GM18858 (cell line): ENCODE results near the gene VWA3B.
"Not testable (repeated sequence)": the region's sequence is repeated elsewhere in the genome, so short reads cannot be mapped to it uniquely, and the experiment has no call there.

Experiments used
- ATAC-seq: cut with Tn5 transposase; IDR thresholded peaks from one replicate; pipeline ENCODE4 v1.9.1; 2021; ENCODE audit not compliant: unreplicated experiment

VWA3B gene

DNA sequence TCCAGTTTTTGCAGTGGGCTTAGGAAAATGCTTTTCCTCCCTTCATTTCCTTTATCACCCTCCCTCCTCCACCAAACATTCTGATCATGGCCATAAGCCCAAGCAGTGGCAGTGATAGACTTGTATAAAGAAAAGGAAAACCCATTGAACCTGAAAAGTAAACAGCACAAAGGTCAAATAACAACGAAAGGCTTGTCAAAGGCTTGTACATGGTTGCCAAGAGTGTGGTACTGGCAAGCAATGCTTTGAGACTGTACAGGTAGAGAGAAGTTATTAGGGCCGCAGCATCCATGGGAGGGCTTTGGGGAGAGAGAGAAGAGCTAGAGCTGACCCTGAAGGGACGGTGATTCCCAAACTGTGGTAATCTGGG lies 2.1 kb upstream of the VWA3B start:
- no peak for ATAC-seq

DNA sequence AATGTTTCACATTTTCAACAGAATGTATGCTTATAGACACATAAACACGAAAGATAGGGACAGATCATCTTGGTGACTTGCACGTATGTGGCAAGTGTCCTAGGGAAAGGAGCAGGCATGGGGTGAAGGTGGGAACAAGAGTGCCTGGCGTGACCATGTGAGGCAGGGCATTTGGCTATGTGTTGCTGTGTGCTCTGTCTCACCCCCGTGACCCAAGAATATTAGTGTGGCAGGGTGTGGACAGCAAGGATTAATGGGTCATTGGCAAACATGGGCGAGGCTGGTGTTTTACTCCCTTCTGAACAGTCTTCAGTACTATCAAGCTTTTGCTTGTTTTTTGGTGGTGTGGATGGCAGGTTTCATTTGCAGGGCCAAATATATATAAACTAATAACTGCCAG lies 1.3 kb upstream of the VWA3B start:
- no peak for ATAC-seq

DNA sequence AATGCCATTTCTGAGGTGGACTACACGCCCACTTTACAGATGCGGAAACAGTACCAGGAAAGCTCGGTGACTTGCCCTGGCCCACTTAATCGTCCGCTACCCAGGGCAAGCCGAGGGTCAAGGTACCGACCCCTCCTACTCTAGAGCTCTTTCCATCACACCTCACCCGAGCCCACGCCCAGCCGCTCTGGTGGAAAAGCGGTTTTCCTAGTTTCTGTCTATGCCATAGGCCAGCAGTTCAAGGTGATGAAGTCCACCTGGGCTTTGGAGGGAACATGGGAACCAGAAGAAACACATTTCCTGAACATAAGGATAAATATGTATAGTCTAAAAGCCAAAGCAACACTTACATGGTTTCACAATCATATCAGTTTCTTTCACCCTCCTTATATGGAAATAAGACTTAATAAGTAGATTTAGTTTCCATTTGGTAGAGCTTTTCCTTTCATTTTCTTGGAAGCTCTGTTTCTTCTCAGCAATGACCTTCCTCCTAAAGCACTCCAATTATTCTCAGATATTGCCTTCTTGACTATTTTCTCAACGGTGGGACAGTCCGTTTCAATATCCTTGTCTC lies 567 bp downstream of the VWA3B start:
- ATAC-seq, result no peak

DNA sequence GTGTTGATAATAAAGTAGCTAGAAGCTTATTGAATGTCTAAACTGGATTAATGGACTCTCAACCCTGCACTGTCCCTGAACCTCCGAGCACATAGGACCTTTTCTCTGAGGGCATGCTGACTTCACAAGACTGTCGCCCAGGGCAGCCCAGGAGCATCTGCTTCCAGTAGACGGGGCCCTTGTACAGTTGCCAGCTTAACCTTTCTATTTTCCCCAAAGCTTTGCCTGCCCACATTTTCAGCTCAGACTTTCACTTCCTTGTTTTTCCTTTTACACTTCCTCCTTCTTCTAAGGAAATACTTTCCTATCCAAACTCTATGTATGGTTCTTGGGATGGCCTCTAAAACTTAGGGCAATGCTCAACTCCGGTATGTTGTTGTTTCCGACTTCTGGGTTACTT lies 1.3 kb downstream of the VWA3B start:
- ATAC-seq, result no peak

DNA sequence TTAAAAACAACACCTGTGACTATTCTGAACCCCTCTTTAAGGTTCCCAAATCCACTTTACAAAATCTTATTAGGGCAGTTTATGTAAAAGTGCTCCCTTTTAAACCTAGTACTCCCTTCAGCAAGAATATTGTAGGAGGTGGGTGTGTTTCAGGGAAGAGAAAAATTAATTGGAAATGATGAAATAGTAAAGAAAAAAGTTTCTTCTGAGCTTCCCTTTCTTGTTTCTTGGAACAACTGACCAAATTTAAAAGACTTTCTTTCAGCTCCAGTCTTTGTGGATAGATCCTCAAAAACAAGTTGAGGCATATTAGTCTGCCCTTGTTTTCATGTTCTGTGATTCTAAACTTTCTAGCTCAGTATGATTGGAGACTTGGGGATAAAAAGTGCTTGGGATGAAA lies 3.0 kb downstream of the VWA3B start:
- no peak for ATAC-seq

DNA sequence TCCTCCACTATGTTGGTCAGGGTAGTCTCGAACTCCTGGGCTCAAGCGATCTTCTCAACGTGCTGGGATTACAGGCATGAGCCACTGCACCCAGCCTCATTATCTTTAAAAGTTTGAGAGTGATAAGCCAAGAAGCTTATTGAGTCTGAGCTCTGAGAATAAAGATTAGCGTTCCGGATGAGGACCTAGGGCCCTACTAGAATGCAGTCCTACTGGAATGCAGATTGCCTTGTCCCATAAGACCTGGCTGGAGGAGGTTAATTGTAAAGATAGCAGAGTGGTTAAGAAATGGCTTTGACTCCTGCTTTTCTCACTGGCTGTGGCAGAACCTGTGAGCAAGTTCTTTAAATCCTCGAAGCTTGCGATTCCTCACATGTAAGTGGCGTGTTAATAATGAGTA lies 4.0 kb downstream of the VWA3B start:
- ATAC-seq, result no peak

DNA sequence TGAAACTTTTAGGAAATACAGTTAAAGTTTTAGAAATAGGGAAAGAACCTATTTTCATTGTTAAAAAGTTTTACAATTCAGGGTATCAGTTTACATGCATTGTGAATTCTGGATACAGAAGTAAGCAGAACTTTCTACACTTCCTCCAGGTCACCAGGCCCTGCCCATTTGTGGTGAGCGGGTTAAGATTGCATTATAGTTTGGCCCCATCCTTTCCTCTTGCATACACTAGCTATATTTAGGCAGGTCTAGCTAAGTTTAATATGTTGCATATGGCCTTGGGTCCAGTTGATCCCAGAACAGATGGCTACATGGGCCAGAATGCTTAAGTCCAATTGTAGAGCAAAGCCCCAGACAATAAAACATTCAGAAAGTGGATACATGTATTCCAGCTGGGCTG lies 4.8 kb downstream of the VWA3B start:
- no peak for ATAC-seq

DNA sequence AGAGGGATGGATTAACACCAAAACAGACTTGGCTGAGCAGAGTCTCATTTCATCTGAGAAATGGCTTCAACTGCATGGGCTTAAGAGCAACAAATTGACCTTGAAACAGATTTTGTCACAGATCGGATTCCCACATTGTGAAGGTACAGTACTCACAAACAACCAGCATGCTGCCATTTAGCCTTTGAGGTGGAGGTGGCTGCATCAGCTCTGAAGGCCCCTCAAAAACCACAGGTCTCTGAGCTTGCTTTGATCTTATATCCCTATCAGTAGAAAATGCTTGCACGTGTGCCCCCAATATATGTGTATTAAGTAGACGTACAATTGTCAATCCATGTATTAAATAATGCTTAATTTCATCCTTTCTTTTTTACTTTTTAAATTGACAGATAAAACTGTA lies 6.2 kb downstream of the VWA3B start:
- no peak for ATAC-seq

DNA sequence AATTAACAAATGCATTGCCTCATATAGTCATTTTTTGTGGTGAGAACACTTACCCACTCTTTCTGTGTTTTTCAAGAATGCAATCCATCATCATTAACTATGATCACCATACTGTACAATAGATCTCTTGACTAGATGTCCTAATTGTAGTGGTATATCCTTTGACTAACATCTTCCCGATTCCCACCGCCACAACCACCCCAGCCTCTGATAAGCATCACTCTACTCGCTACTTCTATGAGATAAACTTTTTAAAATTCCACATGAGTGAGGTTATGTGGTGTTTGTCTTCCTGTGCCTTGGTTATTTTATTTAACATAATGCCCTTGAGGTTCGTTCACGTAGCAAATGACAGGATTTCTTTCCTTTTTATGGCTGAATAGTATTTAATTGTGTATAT lies 6.6 kb downstream of the VWA3B start:
- no peak for ATAC-seq

DNA sequence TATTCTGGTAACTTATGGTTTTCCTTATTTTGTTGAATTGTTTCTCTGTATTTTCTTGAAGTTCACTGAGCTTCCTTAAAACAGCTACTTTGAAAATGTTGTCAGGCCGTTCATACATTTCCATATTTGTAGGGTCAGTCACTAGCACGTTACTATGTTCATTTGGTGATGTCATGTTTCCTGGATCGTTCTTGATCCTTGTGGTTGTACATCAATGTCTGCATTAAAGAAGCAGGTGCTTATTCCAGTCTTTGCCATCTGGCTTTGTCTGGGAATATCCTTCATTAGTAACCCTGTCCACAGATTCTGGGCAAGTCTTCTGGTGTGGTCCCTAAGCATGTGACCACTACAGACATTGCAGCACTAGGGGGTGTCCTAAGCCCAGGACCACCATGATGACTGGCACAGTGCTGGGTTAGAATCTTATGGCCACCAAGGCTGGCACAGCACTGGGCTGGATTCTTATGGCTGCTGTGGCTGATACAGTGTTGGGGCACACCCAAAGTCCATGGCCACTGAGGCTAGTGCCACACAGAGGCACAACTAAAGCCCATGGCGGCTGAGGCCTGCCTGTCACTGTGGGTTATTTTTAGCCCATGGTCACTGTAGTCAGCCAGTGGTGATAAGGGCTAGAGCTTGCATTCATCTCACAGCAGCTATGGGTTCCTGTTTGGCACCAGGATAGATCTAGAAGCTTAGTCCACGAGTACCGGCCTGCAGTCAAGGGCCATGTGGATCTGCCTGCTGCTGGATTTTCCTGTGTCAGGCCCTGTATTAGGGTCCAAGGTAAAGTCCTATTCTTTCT lies 13.2 kb downstream of the VWA3B start:
- no peak for ATAC-seq

DNA sequence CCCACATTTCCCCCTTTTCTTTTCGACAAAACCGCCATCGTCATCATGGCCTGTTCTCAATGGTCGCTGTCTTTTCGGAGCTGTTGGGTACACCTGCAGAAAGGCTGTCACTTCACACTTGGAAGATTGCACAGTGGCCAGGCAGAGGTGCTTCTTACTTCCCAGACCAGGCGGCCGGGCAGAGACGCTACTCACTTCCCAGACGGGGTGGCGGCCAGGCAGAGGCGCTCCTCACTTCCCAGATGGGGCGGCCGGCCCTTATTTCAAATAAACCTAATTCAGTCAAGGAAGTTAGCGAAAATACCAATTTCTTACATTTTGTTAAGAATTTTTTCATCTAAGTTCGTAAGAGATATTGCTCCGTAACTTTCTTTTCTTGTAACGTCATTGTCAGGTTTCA lies 15.3 kb downstream of the VWA3B start:
- not testable (repeated sequence) for ATAC-seq

DNA sequence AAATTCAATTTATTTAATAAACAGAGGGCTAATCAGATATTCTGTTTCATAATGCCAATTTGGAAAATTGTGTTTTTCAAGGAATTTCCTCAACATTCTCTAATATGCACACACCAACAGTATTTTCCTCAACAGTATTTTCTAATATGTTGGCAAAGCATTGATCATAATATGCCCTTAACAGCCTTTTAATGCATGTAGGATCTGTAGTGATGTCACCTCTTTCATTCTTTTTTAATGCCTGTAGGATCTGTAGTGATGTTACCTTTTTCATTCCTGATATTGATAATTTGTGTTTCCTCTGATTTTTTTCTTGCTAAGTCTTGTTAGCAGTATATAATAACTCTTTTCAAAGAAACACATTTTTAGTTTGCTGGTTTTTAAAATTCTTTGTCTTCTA lies 15.9 kb downstream of the VWA3B start:
- no peak for ATAC-seq

DNA sequence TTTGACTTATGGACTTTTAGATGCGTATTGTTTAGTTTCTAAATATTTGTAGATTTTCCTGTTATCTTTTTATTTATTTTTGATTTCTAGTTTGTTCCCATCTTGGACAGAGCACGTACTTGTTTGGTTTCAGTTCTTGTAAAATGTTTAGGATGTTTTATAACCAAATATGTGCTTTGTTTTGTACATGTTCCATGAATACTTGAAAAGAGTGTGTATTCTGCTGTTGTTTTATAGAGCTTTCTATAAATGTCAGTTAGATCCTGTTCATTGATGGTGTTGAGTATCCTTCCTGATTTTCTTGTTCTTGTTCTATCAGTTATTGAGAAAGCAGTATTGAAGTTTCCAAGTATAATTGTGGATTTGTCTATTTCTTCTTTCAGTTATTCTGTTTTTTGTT lies 21.1 kb downstream of the VWA3B start:
- no peak for ATAC-seq

DNA sequence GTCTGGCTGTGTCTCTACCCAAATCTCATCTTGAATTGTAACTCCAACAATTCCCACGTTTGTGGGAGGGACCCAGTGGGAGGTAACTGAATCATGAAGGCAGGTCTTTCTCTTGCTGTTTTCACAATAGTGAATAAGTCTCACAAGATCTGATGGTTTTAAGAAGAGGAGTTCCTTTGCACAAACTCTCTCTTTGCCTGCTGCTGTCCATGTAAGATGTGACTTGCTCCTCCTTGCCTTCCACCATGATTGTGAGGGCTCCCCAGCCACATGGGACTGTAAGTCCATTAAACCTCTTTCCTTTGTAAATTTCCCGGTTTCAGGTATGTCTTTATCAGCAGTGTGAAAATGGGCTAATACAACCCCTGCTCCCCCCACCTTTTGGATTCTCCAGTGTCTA lies 23.8 kb downstream of the VWA3B start:
- no peak for ATAC-seq

- no peak for ATAC-seq
Observed at GRCh38 chr2:98114643-98115330, 27.8 kb downstream of the VWA3B start.

DNA sequence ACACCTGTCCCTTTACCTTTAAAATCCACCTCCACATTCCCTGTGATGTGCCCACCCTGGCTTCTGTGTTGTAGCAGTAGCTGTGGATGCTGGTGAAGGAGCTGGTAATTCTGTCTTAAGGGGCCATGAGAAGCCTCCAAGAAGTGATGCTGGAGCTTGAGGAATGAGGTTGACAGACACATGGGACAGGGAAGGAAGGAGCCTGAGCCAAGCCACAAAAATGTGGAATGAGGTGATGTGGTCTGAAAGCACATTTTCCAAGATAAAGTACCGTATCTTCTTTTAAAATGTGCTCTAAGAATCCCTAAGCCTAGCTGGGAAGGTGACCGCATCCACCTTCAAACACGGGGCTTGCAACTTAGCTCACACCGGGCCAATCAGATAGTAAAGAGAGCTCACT lies 31.2 kb downstream of the VWA3B start:
- no peak for ATAC-seq

DNA sequence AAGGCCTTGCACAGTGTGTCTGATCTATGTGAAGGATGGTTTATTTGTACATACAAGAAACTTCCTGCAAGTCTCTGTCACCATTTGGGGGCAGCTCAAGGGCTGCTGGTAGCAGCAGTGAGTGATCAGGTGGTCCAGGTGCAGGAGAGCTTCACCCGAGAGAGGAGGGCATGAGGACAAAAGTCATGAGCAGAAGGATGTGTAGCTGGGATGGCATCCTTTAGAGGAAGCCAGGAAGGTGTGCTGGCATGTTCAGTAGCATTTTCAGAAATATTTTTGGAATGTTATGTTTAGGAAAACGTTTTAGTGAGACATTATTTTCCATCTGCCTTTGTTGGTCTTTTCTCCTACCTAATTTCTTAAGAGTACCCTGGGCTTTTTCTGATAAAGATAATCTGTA lies 31.9 kb downstream of the VWA3B start:
- ATAC-seq, result no peak

- no peak for ATAC-seq
Observed at GRCh38 chr2:98121149-98121548, 34.2 kb downstream of the VWA3B start.

- no peak for ATAC-seq
Observed at GRCh38 chr2:98122524-98122923, 35.6 kb downstream of the VWA3B start.

GRCh38 chr2:98123286-98123685 lies 36.3 kb downstream of the VWA3B start:
- no peak for ATAC-seq

- no peak for ATAC-seq
Observed at GRCh38 chr2:98126061-98126460, 39.1 kb downstream of the VWA3B start.

GRCh38 chr2:98127229-98127989 lies 40.4 kb downstream of the VWA3B start:
- no peak for ATAC-seq
